HG02981 (cell line): ENCODE results near the gene PSME3IP1.
"Not testable (repeated sequence)": the region's sequence is repeated elsewhere in the genome, so short reads cannot be mapped to it uniquely, and the experiment has no call there.

ENCODE experiments used
- ATAC-seq: cut with Tn5 transposase; IDR thresholded peaks from one replicate; pipeline ENCODE4 v1.9.1; 2021; ENCODE audit warnings: mild to moderate bottlenecking, moderate library complexity; ENCODE audit not compliant: unreplicated experiment

The PSME3IP1 gene

GRCh38 chr16:57127037-57127763, 58.6 kb downstream of the PSME3IP1 start:
- ATAC-seq: no peak

GRCh38 chr16:57126411-57126810, 59.4 kb downstream of the PSME3IP1 start:
- no peak for ATAC-seq

GRCh38 chr16:57125969-57126368, 59.9 kb downstream of the PSME3IP1 start:
- no peak for ATAC-seq

- ATAC-seq: no peak
Observed at GRCh38 chr16:57125376-57125775, 60.5 kb downstream of the PSME3IP1 start.

- ATAC-seq: no peak
Observed at GRCh38 chr16:57123974-57124674, 61.7 kb downstream of the PSME3IP1 start.

- ATAC-seq: no peak
Observed at GRCh38 chr16:57123216-57123973, 62.4 kb downstream of the PSME3IP1 start.

GRCh38 chr16:57118461-57119084, 67.3 kb downstream of the PSME3IP1 start:
- no peak for ATAC-seq

GRCh38 chr16:57115514-57116182, 70.2 kb downstream of the PSME3IP1 start:
- no peak for ATAC-seq

- ATAC-seq: no peak
Observed at GRCh38 chr16:57115168-57115513, 70.7 kb downstream of the PSME3IP1 start.

- ATAC-seq: no peak
Observed at GRCh38 chr16:57113664-57114063, 72.2 kb downstream of the PSME3IP1 start.

- ATAC-seq: no peak
Observed at GRCh38 chr16:57113042-57113453, 72.8 kb downstream of the PSME3IP1 start.

GRCh38 chr16:57112403-57113041, 73.3 kb downstream of the PSME3IP1 start:
- ATAC-seq: no peak

GRCh38 chr16:57111420-57111819, 74.4 kb downstream of the PSME3IP1 start:
- no peak for ATAC-seq

GRCh38 chr16:57110937-57111336, 74.9 kb downstream of the PSME3IP1 start:
- no peak for ATAC-seq

GRCh38 chr16:57109259-57110105, 76.4 kb downstream of the PSME3IP1 start:
- not testable (repeated sequence) for ATAC-seq

- ATAC-seq: no peak
Observed at GRCh38 chr16:57108432-57108831, 77.4 kb downstream of the PSME3IP1 start.

GRCh38 chr16:57107321-57107922, 78.4 kb downstream of the PSME3IP1 start:
- ATAC-seq: no peak

- ATAC-seq: no peak
Observed at GRCh38 chr16:57106767-57107166, 79.1 kb downstream of the PSME3IP1 start.

- no peak for ATAC-seq
Observed at GRCh38 chr16:57105184-57105583, 80.7 kb downstream of the PSME3IP1 start.
